ENCODE data around the gene PACRG. TPM values are rescaled to one million over a fixed set of nuclear protein-coding genes. Genes with fewer than 3 reads are reported as not detected.

Gene PACRG
- total and polyA plus RNA-seq, 2 of the 4 experiments (the other 2 are of a cell fraction), result not detected

DNA sequence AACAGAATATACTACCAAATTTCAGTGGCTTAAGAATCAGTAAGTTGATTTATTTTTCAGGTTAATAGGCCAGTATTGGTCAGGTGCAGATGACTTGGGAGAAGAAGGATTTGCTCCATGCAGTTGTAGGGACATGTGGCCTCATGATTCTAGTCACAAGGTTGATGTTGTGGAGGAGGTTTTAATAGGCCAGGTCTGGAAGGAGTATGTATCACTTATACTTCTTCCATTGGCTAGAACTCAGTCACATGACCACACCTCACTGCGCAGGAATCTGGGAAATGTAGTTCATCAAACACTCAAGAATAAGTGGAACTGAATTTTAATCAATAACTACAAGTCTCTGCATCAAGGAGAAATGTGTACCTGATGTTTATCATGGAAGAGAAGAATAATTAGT, 405.2 kb downstream of the PACRG start:
- no TSS peak for BruUV-seq (replicated peaks)
- H3K27ac ChIP-seq (ENCODE audit: insufficient read depth, low read length), result no peak overlapping the region
- no peak overlapping the region for H4K8ac ChIP-seq (ENCODE audit: low read depth in 2 of 2, low read length in 2 of 2)
- no peak overlapping the region for H3K56ac ChIP-seq (ENCODE audit: extremely low read depth, insufficient read depth, low read length)
- no peak overlapping the region for H3K14ac ChIP-seq (replicated peaks; ENCODE audit: low read depth, low read length)
- H2BK5ac ChIP-seq (ENCODE audit: low read depth, low read length, poor library complexity, severe bottlenecking), result no peak overlapping the region
- intact Hi-C loops (cut with micrococcal nuclease), result no loop called here
- H3K4me2 ChIP-seq (ENCODE audit: low read depth, low read length), result no peak overlapping the region
- H3K4me3 ChIP-seq (ENCODE audit: insufficient read depth, low read depth, low read length), result no peak overlapping the region
- no peak overlapping the region for H2AK5ac ChIP-seq (ENCODE audit: low read depth, low read length)
- H3K18ac ChIP-seq (ENCODE audit: low read depth, low read length), result no peak overlapping the region
- no peak overlapping the region for H4K5ac ChIP-seq (ENCODE audit: low read depth, low read length)
- ChIA-PET POLR2A (ENCODE audit: unreplicated experiment) (no interaction called here), CTCF (no interaction called here)
- H2AFZ ChIP-seq (replicated peaks; ENCODE audit: low read length, poor library complexity), result no peak overlapping the region
- no peak overlapping the region for H2BK15ac ChIP-seq (ENCODE audit: low read depth, low read length)
- no peak for TF ChIP-seq SMC3 (IDR thresholded peaks at IDR 0.05; ENCODE audit: low read depth, low read length)
- no peak for TF ChIP-seq RFX5 (IDR thresholded peaks at IDR 0.05; ENCODE audit: low read depth, low read length)
- TF ChIP-seq RAD21 (IDR thresholded peaks at IDR 0.05; ENCODE audit: low read length), result no peak
- TF ChIP-seq, protein P1, sequence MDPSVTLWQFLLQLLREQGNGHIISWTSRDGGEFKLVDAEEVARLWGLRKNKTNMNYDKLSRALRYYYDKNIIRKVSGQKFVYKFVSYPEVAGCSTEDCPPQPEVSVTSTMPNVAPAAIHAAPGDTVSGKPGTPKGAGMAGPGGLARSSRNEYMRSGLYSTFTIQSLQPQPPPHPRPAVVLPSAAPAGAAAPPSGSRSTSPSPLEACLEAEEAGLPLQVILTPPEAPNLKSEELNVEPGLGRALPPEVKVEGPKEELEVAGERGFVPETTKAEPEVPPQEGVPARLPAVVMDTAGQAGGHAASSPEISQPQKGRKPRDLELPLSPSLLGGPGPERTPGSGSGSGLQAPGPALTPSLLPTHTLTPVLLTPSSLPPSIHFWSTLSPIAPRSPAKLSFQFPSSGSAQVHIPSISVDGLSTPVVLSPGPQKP (IDR thresholded peaks at IDR 0.05; ENCODE audit: borderline replicate concordance, low read depth, low read length), result no peak
- no peak for TF ChIP-seq NFE2L2 (IDR thresholded peaks at IDR 0.05; ENCODE audit: low read depth, low read length)
- TF ChIP-seq MAZ (IDR thresholded peaks at IDR 0.05; ENCODE audit: borderline replicate concordance, low read depth, low read length), result no peak
- H2BK20ac ChIP-seq (ENCODE audit: low read depth, low read length), result no peak overlapping the region
- H4K91ac ChIP-seq (ENCODE audit: insufficient read depth, low read depth, low read length), result no peak overlapping the region
- peaks cover 14% of the 10 kb centered on the region for H3K9me3 ChIP-seq (ENCODE audit: control insufficient read depth, insufficient read depth, low read length)
- H3K27me3 ChIP-seq (ENCODE audit: control insufficient read depth, insufficient read depth, low read length), result no peaks in the 10 kb centered on the region
- DNase-seq, result no peak
- H3K23ac ChIP-seq (ENCODE audit: low read depth, low read length), result no peak overlapping the region
- dilution Hi-C loops (cut with HindIII; ENCODE audit: low sequenced_read_pairs, unreplicated experiment), result no loop called here
- in situ Hi-C loops (cut with MboI; ENCODE audit: low sequenced_read_pairs), result no loop called here
- H3K9me1 ChIP-seq (ENCODE audit: insufficient read depth, low read length), result no peaks in the 10 kb centered on the region
- WGBS, 2 experiments (ENCODE audit: extremely low coverage in 2 of 2, insufficient read length in 1 of 2), result no CpG with 5 or more reads among the region's 1 CpG
- no peaks in the 10 kb centered on the region for H3K36me3 ChIP-seq (ENCODE audit: control insufficient read depth, insufficient read depth, low read length)
- H2BK120ac ChIP-seq (ENCODE audit: low read depth, low read length), result no peak overlapping the region
- ATAC-seq (ENCODE audit: low read depth), result no peak
- no peak overlapping the region for H3K4ac ChIP-seq (ENCODE audit: low read depth, low read length)
- H3K4me1 ChIP-seq (ENCODE audit: control insufficient read depth, insufficient read depth, low read length), result no peaks in the 10 kb centered on the region
- no peaks in the 10 kb centered on the region for H3K79me1 ChIP-seq (ENCODE audit: low read depth in 1 of 2, low read length in 2 of 2)
- no peak overlapping the region for H2AK9ac ChIP-seq (replicated peaks; ENCODE audit: low read depth, low read length, poor library complexity)
- H4K20me1 ChIP-seq (ENCODE audit: insufficient read depth, low read length), result no peaks in the 10 kb centered on the region
- no peak overlapping the region for H3K9ac ChIP-seq (ENCODE audit: low read depth, low read length)
